GM10248 (cell line): ENCODE results near the gene MTHFD1L.
"Not testable (repeated sequence)": the region's sequence is repeated elsewhere in the genome, so short reads cannot be mapped to it uniquely, and the experiment has no call there.

Source experiments
- CTCF ChIA-PET: fragments of 300-600 bp; sonication (Branson Sonifier 250); formaldehyde crosslinking; extraction: SDS; loops from one replicate; lab custom pipeline; 2021; ENCODE audit warnings: antibody characterized with exemption; lab: Yijun Ruan, JAX
- POLR2A ChIA-PET: fragments of 350-650 bp; sonication (Branson Sonifier 250); formaldehyde crosslinking; extraction: SDS; loops from one replicate; lab custom pipeline; 2020; ENCODE audit warnings: antibody characterized with exemption; lab: Yijun Ruan, JAX
- DNase-seq: peaks from one replicate; pipeline ENCODE4 v3.0.0; 2012; ENCODE audit errors: extremely low spot score
- CTCF ChIP-seq: IDR thresholded peaks from 2 replicates; pipeline ENCODE4 v1.5.1; 2012; ENCODE audit warnings: mild to moderate bottlenecking, low read depth; ENCODE audit errors: extremely low read depth, missing control alignments, control extremely low read depth

The MTHFD1L gene

GRCh38 chr6:151082079-151082478, 216.6 kb downstream of the MTHFD1L start:
- POLR2A ChIA-PET, result no interaction called here
- CTCF ChIA-PET, result interaction anchor here (1.4 to 1.5 kb wide), 3 partner anchors 15 to 34 kb away, joined by 3 read pairs; no protein-coding TSS in a partner anchor
- no peak for DNase-seq
- TF ChIP-seq CTCF, result no peak

- CTCF ChIA-PET, result interaction anchor here (1.8 kb wide), 1 partner anchor 240 kb away, joined by 5 read pairs; no protein-coding TSS in a partner anchor
- DNase-seq, result no peak
- POLR2A ChIA-PET, result no interaction called here
- no peak for TF ChIP-seq CTCF
These were observed 218.8 kb downstream of the MTHFD1L start for GRCh38 chr6:151084275-151084674.

GRCh38 chr6:151087055-151087454, 221.6 kb downstream of the MTHFD1L start:
- DNase-seq, CTCF ChIA-PET, POLR2A ChIA-PET: not testable (repeated sequence)

GRCh38 chr6:151087861-151088598, 222.5 kb downstream of the MTHFD1L start:
- POLR2A ChIA-PET, result no interaction called here
- TF ChIP-seq CTCF, result no peak
- CTCF ChIA-PET, result interaction anchor here (1.1 kb wide), 1 partner anchor 247 kb away, joined by 3 read pairs; no protein-coding TSS in a partner anchor
- DNase-seq, result no peak

GRCh38 chr6:151088599-151088935, 223.1 kb downstream of the MTHFD1L start:
- no peak for DNase-seq
- ChIA-PET CTCF (interaction anchor here (1.1 kb wide), 1 partner anchor 246 kb away, joined by 3 read pairs; no protein-coding TSS in a partner anchor), POLR2A (no interaction called here)
- no peak for TF ChIP-seq CTCF

- TF ChIP-seq CTCF, result no peak
- POLR2A ChIA-PET, result no interaction called here
- no peak for DNase-seq
These were observed 223.5 kb downstream of the MTHFD1L start for GRCh38 chr6:151088963-151089362.

GRCh38 chr6:151089978-151090377, 224.5 kb downstream of the MTHFD1L start:
- ChIA-PET POLR2A (no interaction called here), CTCF (no interaction called here)
- DNase-seq, result no peak
- no peak for TF ChIP-seq CTCF

More at GRCh38 chr6:151088963-151089362, 223.5 kb downstream of the MTHFD1L start:
- CTCF ChIA-PET, result no interaction called here
